ACC112 (cell line): ENCODE results near the gene FOXA3.

Source experiments
- H2AFZ ChIP-seq: fragments of 200-600 bp; sonication (generic); one replicate; pipeline ENCODE4 v1.6.0; 2017; ENCODE audit warnings: antibody characterized with exemption, low read length; ENCODE audit not compliant: unreplicated experiment
- H3K27ac ChIP-seq: fragments of 200-600 bp; sonication (generic); 2 replicates; pipeline ENCODE4 v1.5.1; 2014; ENCODE audit warnings: low read depth, mild to moderate bottlenecking, antibody characterized with exemption, low read length, moderate library complexity
- H3K27me3 ChIP-seq: fragments of 200-600 bp; sonication (generic); 2 replicates; pipeline ENCODE4 v1.6.1; 2014; ENCODE audit warnings: mild to moderate bottlenecking, antibody characterized with exemption, low read length, moderate library complexity, mixed read lengths; ENCODE audit not compliant: insufficient read depth
- H3K36me3 ChIP-seq: fragments of 200-600 bp; sonication (generic); 2 replicates; pipeline ENCODE4 v1.6.1; 2016; ENCODE audit warnings: mild to moderate bottlenecking, antibody characterized with exemption, low read length, moderate library complexity, mixed read lengths; ENCODE audit not compliant: insufficient read depth
- H3K4me1 ChIP-seq: fragments of 200-600 bp; sonication (generic); one replicate; pipeline ENCODE4 v1.6.1; 2016; ENCODE audit warnings: low read length, mixed read lengths; ENCODE audit not compliant: insufficient read depth, unreplicated experiment, control insufficient read depth
- H3K4me3 ChIP-seq: fragments of 200-600 bp; sonication (generic); 2 replicates; pipeline ENCODE4 v1.5.1; 2014; ENCODE audit warnings: mild to moderate bottlenecking, low read depth, low read length
- H3K79me2 ChIP-seq: fragments of 200-600 bp; sonication (generic); one replicate; pipeline ENCODE4 v1.6.0; 2016; ENCODE audit warnings: low read length; ENCODE audit not compliant: control insufficient read depth, unreplicated experiment, insufficient read depth

The FOXA3 gene

DNA sequence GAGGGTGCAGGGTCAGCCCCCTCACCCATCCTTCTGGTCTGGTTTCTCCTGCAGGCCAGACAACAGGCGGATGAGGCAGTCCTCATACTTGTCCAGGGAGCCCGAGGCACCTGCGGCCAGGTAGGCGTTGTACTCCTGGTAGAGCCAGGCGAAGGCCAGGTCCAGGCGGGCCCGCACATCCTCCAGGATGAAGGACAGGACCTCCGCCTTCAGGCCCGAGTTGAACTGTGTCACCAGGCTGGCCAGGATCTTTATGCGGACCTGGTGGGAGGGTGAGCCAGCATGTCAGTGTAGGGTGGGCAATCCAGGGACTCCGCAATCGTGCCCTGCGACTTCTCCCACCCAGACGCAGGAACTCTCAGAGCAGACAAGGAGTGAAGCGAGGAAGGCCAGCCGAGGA is 35.2 kb upstream of the FOXA3 start:
- H3K36me3 ChIP-seq, result no peaks in the 10 kb centered on the region
- no peaks in the 10 kb centered on the region for H3K27me3 ChIP-seq
- no peak overlapping the region for H3K27ac ChIP-seq
- no peaks in the 10 kb centered on the region for H3K79me2 ChIP-seq
- no peak overlapping the region for H2AFZ ChIP-seq
- no peaks in the 10 kb centered on the region for H3K4me1 ChIP-seq
- H3K4me3 ChIP-seq, result no peak overlapping the region

DNA sequence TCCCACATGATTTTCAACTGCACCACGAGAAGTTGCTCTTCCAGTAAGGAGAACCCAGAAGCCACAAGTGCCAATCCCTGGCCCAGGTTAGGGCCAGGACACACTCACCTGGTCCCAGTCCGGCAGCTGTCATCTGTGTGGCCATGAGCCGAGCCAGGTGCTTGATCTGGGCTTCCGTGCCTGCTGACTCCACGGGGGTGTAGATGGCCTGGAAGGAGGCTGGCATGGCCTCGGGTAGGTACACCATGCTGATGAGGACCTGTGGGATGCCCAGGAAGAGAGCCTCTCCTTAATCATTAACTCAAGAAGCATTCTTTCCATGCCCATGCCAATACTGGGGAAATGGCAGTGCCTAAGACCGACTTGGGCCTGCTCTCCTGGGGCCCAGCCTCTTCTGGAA is 29.2 kb upstream of the FOXA3 start:
- Histone ChIP-seq H2AFZ (no peak overlapping the region), H3K27me3 (no peaks in the 10 kb centered on the region), H3K79me2 (no peaks in the 10 kb centered on the region), H3K4me1 (no peaks in the 10 kb centered on the region), H3K4me3 (no peak overlapping the region), H3K36me3 (peaks cover 7% of the 10 kb centered on the region), H3K27ac (no peak overlapping the region)

DNA sequence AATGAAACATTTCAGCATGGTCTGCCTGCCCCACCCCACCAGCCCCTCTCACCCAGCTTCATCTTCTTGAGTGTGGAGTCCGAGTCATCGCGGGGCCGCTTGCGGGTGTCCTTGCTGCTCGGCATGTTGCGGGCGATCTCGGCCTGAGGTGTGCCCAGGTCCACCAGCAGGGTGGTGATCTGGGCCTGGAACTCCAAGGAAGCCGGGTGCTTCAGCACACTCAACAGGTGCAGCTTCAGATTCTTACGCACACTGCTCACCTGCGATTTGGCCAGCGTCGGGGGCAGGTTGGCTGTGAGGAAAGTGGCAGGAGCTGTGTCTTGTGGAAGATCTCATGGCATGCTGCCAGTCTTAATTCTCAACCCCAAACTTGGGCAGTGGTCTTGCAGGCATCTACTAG is 21.9 kb upstream of the FOXA3 start:
- Histone ChIP-seq H3K27ac (no peak overlapping the region), H3K36me3 (peaks cover 20% of the 10 kb centered on the region), H3K79me2 (no peaks in the 10 kb centered on the region), H3K4me3 (no peak overlapping the region), H2AFZ (no peak overlapping the region), H3K27me3 (no peaks in the 10 kb centered on the region), H3K4me1 (no peaks in the 10 kb centered on the region)

DNA sequence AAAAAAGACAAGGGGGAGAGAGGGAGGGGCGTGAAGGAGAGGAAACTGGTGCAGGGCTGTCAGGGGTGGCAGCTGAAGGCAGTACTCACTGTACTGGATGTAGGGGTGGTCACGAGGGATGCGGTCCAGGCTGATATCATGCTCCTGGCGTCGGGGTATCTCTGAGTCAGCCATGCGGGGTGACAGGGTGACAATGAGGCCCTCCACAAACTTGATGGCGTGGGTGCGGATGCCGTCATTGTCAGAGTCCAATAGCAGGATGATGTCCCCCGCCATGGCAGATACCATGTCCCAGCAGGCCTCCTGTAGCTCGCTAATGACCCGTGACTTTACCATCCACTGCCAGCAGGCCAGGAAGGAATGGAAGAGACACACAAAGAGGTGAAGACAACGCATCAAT is 16.5 kb upstream of the FOXA3 start:
- Histone ChIP-seq H3K79me2 (no peaks in the 10 kb centered on the region), H3K4me3 (no peak overlapping the region), H3K27ac (no peak overlapping the region), H3K27me3 (no peaks in the 10 kb centered on the region), H3K36me3 (peaks cover 20% of the 10 kb centered on the region), H2AFZ (no peak overlapping the region), H3K4me1 (no peaks in the 10 kb centered on the region)

GRCh38 chr19:45848922-45849321 is 15.2 kb upstream of the FOXA3 start:
- no peaks in the 10 kb centered on the region for H3K79me2 ChIP-seq
- H3K4me3 ChIP-seq, result no peak overlapping the region
- H3K27ac ChIP-seq, result no peak overlapping the region
- H3K4me1 ChIP-seq, result no peaks in the 10 kb centered on the region
- H2AFZ ChIP-seq, result no peak overlapping the region
- H3K27me3 ChIP-seq, result no peaks in the 10 kb centered on the region
- peaks cover 14% of the 10 kb centered on the region for H3K36me3 ChIP-seq

- Histone ChIP-seq H3K4me3 (no peak overlapping the region), H2AFZ (no peak overlapping the region), H3K36me3 (peaks cover 14% of the 10 kb centered on the region), H3K4me1 (no peaks in the 10 kb centered on the region), H3K27ac (no peak overlapping the region), H3K27me3 (no peaks in the 10 kb centered on the region), H3K79me2 (peaks cover 7% of the 10 kb centered on the region)
Measured at GRCh38 chr19:45852145-45852750, 11.9 kb upstream of the FOXA3 start.

DNA sequence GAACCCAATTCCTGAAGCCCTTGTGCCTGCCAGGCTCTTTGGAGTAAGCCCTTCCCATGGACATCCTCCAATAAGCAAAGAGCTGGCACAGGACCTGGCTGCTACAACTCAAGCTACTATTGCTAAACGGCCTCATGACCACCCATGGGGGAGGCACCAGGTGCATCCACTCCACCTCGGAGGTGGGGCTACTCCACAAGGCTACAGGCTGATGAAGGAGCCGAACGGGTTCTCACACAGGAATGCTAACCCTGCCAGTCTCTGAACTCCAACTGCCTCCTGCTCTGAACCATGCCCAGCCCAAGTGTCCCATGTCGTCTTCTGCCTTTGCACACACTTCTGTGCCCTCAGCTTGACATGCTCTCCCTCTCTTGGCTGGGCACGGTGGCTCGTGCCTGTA is 11.1 kb upstream of the FOXA3 start:
- Histone ChIP-seq H3K27ac (no peak overlapping the region), H2AFZ (no peak overlapping the region), H3K4me3 (no peak overlapping the region), H3K4me1 (no peaks in the 10 kb centered on the region), H3K79me2 (peaks cover 9% of the 10 kb centered on the region), H3K36me3 (peaks cover 11% of the 10 kb centered on the region), H3K27me3 (no peaks in the 10 kb centered on the region)

- H3K4me3 ChIP-seq, result no peak overlapping the region
- no peaks in the 10 kb centered on the region for H3K4me1 ChIP-seq
- H3K36me3 ChIP-seq, result peaks cover 6% of the 10 kb centered on the region
- no peaks in the 10 kb centered on the region for H3K27me3 ChIP-seq
- no peak overlapping the region for H2AFZ ChIP-seq
- H3K79me2 ChIP-seq, result peaks cover 10% of the 10 kb centered on the region
- H3K27ac ChIP-seq, result no peak overlapping the region
Measured at GRCh38 chr19:45854167-45854778, 9.9 kb upstream of the FOXA3 start.

GRCh38 chr19:45860359-45861259 is 3.5 kb upstream of the FOXA3 start:
- no peaks in the 10 kb centered on the region for H3K4me1 ChIP-seq
- H3K79me2 ChIP-seq, result peaks cover 28% of the 10 kb centered on the region
- no peaks in the 10 kb centered on the region for H3K36me3 ChIP-seq
- H3K27ac ChIP-seq, result no peak overlapping the region
- no peak overlapping the region for H2AFZ ChIP-seq
- peaks cover 21% of the 10 kb centered on the region for H3K27me3 ChIP-seq
- no peak overlapping the region for H3K4me3 ChIP-seq

GRCh38 chr19:45862271-45862563 is 1.9 kb upstream of the FOXA3 start:
- H3K36me3 ChIP-seq, result no peaks in the 10 kb centered on the region
- peak overlapping the region; percentile 99 for H2AFZ ChIP-seq
- peak overlapping the region; percentile 82 for H3K27ac ChIP-seq
- H3K4me1 ChIP-seq, result no peaks in the 10 kb centered on the region
- H3K79me2 ChIP-seq, result peaks cover 24% of the 10 kb centered on the region
- H3K4me3 ChIP-seq, result peak overlapping the region; percentile 100
- H3K27me3 ChIP-seq, result peaks cover 25% of the 10 kb centered on the region
